Hematopoietic multipotent progenitor cell treated with erythropoietin and hydrocortisone succinate and interleukin-3 and kit ligand, for 8 days (in vitro differentiated cells): ENCODE results near the gene ZNF436.
"Not testable (repeated sequence)": the region's sequence is repeated elsewhere in the genome, so short reads cannot be mapped to it uniquely, and the experiment has no call there.

Experiments
- DNase-seq: peaks from one replicate; pipeline ENCODE4 v3.0.0-alpha.2; 2015

ZNF436 gene

DNA sequence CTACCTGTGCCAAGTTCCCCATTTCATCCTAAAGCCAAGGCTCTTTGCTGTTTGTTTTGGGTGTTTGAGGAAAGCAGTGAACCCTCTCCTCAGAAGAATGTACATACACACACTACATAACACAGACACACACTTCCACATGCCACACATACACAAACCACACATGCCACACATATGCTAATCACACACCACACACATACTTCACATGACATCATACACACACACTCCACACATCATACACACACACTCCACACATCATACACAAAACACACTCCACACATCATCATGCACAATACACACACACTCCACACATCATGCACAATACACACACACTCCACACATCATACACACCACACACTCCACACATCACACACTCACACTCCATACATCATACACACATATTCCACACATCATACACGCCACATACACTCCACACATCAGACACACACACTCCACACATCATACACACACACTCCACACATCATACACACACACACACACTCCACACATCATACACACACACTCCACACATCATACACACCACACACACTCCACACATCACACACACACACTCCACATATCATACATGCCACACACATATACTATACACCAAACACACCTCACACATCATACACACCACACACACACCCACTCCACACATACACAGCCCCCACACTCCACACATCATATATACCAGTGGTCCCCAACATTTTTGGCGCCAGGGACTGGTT, 22.7 kb upstream of the ZNF436 start:
- DNase-seq: no peak

DNA sequence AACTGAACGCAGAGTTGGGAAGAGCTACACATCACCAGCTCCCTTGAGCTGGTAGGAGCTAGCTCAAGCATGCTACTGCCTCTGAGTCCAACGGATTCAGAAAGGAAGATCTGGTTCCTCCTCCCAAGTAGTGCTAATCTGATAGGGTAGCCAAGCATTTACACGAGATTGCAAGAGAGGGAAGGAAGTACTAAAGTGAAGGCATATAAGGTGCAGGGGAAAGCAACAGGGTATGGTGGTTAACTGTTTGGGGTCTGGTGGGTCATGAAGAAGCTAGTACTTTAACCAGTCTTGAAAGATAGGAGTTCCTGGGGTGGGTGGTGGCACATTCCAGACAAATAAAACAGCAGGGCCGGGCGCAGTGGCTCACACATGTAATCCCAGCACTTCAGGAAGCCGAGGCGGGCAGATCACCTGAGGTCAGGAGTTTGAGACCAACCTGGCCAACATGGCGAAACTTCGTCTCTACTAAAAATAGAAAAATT, 20.2 kb upstream of the ZNF436 start:
- no peak for DNase-seq

DNA sequence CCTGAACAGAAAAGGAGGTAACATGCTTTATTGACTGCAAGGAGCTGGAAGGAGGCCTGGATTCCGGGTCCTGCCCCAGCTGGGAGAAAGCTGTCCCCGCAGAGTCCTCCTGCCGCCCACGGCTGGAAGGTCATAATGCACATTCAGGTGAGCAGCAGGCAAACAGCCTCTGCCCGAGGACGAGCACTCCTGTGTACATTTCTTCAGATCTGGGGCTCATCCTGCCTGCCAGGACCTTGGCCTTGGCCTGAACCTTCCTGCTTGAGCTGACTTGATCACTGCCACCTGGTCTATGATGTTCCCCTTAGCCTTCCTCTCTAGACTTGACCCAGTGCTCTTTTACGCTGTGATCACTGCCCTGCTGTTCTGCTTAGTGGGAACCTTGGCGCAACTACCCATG, 17.9 kb upstream of the ZNF436 start:
- DNase-seq: no peak

DNA sequence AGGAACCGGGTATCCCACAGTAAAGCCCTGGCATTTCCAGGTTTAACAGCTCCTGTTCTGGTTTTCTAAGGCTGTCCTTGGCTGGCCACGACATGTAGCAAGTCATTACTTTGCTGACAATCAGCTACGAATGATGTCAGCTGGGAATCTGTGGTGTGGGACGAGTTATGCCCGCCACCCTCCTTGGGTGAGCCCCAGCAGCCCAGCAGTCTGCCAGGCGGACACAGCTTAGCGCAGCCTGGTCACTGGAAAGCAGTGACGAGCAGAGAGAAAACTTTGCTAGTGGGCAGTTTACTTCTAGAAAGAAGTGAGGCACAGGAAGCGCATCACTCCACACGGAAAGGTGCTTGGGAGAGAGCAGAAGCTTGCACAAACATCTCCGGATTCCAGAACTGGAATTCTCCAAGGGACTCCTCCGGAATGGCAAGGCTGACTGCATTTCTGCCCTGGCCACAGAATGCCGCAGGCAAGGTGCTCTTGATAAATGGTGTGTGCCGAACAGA, 15.5 kb upstream of the ZNF436 start:
- no peak for DNase-seq

DNA sequence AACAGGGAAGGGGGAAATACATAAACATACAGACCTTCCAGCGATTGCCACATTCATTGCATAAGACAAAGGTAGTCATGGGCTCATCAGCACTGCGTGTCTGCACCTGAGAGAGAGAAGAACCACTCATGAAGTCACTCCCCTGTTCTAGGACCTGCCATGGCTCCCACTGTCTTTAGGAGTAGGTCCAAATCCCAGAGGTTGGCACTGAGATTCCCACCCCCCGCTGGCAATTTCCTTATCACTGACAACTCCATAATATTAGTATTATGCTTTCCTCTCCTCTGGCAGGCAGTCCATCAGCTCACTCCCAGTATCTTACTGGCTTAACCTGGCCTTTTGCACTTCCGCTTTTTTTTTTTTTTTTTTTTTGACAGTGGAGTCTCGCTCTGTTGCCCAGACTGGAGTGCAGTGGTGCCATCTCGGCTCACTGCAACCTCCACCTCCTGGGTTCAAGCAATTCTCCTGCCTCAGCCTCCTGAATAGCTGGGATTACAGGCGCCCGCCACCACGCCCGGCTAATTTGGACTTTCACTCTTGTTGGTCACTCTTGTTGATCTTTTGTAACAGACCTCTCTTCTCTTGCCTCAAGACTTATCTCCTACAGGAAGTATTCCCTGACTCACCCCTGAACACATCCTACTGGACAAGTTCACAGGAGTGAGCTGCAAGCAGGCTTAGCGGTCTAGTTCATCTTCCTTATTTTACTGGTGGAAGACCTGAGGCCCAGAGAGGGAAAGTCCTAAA, 14.8 kb upstream of the ZNF436 start:
- DNase-seq: no peak

DNA sequence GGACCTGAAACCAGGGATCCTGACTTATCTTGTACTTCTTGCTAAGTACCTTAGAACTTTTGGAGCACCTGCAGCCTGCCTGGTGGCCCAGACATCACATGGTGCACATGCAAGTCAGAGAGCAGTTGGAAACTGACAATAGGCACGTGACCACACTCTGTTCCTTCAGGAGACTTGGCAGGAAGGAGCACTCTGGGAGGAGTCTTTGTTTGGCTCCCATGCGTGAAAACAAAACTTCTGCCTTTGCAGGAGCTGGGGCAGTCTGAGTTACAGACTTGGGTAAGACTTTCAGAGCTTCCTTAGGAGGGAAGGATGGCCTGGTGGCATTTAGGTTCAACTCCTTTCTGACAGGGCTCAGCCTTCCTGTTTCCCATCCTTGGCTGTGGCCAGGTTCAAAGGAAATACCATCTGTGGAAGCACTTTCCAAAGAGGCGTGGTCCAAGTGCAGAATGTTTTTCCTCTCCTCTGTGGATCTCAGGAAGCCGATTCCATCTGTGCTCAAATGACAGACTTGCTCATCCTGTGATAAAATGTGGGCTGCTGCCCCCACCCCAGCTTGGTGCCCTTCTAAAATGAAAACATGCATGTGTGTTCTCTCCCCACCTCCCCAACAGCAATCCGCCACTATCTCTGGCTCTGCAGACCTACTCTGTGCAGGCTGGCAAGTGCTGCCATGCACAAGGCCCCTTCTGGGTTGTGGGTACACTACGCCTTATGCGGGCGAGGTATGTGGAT, 14.1 kb upstream of the ZNF436 start:
- no peak for DNase-seq

DNA sequence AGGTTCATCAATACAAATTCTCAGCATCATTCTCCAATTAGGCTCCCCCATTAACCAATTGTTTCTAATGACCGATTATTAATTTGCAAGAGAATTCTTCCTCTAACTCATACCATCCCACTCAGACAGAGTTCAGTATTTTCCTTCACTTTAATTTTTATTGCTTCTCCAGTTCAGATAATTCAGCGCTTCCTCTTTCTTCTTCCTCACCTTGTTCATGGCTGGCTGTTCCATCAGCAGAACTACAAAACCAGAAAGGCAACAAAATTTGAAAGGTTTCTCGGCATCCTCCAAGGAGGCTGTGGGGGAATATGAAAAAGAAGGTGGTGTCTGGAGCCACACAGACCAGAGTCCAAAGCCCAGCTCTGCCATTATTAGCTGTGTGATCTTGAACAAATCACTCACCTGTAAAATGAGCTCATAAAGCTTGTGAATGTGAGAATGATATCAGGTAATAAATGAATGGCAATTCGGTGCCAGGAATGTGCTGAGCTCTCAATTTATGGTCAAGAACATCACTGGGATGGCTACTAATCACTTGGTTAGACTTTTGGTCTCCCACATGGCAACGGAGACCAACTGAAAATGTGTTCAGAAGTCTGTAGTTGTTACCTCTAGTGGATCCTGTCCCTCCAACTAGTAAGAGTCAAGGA, 11.7 kb upstream of the ZNF436 start:
- no peak for DNase-seq

DNA sequence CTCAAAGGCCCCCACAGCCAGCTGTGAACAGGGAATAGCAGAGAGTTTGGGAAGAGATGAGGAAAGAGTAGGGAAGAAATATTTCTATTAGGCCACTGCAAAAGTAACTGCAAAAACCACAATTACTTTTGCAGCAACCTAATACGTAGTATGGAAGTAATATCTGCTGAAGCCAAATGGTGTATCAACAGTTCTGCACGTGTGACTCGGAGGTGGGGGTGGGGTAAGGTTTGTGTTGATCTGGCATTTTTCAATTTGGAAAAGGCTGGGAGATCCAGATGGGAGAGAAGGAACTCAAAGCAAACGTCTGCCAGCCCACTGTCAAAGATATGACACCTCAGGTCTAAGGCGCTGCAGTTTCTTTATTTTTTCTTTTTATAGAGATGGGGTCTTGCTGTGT, 11.1 kb upstream of the ZNF436 start:
- DNase-seq: no peak

DNA sequence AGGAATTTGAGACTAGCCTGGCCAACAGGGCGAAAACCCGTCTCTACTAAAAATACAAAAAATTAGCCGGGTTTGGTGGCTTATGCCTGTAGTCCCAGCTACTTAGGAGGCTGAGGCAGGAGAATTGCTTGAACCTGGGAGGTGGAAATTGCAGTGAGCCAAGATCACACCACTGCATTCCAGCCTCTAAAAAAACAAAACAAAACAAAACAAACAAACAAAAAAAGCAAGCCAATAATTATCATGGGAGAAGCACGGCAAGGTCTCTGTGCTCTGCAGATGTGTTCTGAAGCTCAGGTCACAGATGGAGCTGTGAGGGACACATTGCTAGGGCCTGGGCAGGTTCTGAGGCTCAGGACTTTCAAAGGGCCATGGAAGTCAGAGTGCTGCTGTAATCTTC, 10.6 kb upstream of the ZNF436 start:
- DNase-seq: not testable (repeated sequence)

DNA sequence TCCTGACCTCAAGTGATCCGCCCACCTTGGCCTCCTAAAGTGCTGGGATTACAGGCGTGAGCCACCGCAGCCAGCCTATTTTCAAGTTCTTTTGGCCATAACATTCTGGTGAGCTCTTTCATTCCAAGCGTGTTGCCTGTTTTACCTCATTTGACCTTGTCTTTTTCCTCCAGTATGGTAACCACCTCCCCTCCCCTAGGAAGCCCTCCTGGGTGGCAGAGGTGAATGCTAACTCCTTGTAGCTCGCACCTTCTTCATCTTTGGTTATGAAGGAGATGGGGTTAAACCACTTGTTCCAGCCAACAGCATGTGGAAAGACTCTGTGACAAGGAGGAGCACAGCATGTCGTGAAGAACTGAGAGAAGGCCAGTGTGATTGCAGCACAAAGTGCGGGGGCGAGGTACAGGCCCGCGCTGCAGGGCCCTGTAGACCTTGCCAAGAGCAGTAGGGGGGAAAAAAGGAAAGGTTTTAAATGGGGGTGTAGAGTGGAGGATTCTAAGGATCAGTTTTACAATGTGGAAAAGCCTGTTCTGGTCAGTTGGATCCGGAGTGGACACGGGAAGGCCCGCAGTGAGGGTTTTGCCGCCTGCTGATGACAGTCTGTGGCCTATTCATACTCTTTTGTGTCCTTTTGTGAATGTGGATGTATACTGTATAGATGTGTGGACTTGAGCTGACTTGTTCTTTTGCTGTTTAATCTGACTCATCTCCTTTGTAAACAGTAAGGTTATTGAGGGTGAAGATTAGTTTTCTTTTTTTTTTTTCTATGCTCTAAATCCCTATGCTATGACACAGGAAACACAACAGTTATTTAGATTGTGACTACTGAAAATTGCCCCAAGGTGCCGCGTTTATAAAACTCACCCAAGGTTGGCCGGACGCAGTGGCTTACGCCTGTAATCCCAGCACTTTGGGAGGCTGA, 7.5 kb upstream of the ZNF436 start:
- no peak for DNase-seq

DNA sequence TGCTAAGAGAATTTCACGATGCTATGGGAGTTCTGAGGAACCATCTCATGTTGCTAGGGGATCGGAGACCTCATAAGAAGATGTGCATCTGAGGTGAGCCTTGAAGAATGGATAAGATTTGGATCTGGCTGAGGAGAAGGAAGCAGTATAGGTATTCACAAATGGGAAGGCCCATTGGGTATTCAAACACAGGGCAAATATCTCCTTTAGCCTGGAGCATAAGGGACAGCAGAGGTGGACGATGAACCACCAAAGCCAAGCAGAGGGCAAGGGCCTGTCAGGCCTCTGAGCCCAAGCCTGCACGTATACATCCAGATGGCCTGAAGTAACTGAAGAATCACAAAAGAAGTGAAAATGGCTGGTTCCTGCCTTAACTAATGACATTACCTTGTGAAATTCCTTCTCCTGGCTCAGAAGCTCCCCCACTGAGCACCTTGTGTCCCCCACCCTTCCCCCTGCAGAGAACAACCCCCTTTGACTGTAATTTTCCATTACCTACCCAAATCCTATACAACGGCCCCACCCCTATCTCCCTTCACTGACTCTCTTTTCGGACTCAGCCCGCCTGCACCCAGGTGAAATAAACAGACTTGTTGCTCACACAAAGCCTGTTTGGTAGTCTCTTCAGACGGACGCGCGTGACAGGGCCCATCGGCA, 4.6 kb upstream of the ZNF436 start:
- not testable (repeated sequence) for DNase-seq

DNA sequence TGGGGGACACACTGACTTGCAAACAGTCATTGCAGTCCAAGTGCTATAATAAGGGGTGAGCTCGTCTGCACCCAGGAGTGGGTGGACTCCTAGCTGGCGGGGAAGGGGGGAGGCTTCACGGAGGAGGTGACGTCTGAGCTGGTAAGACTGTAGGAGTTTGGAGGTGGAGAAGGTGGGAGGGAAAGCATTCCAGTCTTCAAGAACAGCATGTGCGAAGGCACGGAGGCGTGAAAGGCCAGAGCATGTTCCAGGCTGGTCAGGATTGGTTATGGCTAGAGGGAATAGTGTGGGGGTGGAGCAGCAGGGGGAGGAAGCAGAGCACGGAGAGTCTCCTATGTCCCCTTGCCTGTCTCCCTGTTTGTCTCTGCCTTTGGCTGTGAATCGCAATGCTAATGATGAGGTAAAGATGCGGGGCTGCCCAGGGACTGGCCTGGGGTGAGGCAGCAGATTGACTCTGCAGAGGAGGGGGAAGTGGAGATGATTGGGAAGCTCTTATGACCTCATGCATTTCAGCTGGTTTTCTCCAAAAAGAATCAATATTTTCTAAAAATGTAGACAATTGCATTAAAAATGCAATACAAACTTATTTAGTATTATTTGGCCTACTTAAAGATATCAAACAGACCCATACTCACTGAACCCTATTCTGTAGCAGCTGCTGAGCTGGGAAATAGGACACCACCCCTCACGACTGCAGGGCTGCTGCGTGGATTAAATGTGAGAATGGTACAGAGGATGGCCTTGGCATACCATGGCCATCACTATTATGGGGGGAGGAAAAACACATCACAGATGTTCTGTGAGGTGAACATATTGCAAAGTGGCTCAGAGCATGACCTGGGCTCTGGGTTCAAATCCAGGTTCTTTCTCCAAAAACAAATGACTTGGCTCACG, 2.6 kb upstream of the ZNF436 start:
- no peak for DNase-seq

DNA sequence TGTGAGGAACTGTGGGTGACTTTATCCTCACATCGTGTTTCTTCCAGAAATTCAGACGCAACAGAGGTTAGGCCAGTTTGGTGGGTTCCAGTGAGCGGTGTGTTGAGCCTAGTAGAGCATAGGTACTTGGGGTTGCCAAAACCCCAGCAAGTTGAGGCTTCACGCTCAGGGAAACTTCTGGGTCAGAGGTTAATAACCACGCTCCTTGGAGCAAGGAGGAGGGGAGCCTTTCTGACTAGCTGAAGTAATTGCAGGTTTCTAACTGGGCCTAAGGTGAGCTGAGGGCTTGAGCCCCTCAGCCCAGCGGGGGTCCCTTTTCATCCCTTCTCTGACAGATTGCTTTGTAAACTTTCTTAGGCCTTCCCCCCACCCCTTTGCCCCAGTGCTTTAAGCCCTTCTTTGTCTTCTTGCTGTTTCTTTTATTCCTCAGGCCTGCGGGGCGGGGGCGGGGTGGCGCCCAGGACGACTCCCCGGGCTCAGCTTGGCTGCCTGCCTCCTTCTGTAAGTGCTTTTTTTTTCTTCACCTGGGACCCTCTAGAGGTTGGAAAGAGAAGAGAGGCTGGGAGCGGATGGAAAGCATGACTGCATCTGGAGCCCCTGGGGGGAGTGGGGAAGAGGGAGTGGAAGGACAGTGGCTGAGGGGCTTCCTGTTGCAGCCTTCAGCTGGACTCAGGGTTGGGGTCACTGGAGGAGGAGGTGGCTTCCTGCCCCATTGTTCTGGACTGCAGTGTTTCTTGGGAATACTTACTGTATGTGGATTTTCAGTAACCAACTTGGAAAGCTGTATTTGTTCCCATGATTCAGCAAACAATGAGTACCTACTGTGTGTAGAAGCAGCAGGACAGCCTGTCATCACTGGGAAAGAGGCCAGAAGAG, 1.3 kb upstream of the ZNF436 start:
- DNase-seq: peak; percentile 40

DNA sequence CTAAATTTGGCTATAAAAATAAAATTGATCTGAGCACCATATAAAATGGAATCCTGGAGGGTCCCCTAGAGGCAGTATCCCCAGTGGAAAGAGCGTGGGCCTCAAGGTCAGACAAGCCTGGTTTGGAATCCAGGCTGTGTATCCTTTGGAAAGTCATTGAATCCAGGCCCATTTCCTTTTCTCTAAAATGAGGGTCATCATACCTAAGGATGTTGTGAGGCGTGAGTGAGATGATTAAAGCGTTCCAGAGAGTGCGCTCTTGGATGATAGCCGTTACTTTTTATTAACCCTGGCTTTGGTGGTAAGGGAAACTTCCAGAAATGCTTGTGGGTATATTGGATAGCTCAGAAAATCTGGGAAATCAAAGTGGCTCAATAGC, 683 bp upstream of the ZNF436 start:
- no peak for DNase-seq

DNA sequence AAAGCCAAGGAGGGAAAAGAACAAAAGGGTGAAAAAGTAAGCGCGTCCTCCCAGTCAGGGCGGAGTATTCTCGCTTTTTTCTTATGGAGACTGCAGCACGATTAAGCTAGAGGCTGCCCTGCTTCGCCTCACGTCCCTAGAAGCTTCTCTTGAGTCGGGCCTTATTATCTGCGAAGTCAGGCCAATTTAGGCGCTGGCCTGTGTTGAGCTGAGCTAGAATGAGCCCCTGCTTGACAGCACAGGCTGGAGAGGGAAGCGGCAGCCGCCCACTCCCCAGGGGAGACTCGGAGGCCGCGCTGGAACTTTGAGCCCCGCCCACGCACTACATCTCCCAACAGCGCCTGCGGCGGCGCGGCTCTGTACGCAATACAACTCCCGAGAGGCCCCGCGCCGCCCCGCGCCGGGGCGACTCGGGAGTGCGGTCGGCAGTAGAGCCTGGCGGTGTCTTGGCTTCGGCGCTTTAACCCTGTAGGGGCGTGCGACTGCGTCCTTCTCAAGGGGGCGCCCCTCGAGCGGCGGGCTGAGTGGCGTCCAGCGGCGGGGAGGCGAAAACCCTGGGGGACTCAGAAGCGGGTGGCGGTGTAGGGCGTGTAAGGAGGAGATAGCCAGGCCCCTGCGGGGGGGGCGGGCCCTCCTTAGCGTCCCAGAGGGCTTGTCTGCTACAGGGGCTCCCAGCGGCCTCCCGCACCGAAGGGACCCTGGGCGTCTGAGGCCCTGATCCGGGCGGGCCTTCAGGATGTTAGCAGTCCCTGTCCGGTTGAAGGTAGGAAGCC, 888 bp downstream of the ZNF436 start:
- peak; percentile 91 for DNase-seq

DNA sequence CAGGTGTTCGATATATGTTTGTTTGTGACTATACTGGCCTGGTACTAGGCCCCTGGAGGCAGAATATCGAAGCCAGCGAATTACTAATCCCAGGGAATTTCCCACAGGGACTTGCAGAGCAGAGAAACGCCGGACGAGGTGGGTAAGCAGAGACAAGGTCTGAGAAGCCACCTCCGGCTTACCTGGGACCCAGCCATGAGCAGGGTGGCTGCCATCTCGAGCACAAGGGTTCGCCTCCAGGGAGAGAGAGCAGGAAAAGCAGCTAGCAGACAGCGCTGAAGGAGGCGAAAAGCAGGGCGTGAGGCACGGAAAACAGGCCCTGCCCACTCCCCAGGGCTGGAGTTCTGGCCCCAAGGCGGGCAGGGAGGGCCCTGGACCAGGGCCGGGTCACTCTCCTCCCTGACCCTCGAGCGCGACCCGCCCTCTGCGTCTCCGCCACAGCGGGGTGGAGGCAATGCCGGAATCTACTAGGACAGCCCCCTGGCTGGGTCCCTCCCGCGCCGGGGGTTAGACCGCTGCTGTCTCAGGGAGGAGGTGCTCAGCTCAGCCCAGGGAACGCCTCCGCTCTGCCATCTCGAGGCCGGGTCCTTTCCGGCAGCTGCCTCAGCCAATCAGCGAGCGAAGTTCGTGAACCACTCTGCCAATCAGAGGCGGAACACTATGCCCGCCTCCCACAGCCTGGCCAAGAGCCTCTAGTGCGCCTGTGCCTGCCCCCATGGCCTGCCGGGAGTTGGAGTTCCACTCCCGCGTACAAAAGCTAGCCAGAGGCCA, 1.7 kb downstream of the ZNF436 start:
- peak; percentile 99 for DNase-seq

DNA sequence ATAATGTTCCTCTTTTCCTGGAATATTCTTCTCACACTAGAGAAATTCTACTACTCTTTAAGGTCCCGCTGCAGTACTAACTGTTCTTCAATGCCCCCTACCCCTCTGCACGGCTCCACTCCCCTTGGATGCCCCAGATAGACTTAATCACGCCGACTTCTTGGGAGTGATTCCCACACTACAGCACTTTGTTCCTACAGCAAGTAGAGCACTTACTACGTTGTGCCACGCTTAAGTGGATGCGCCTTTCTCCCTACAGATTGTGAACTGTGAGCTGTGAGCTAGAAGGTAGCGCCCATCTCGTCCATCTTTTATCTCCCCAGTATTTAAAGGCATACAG, 2.2 kb downstream of the ZNF436 start:
- DNase-seq: peak; percentile 31

DNA sequence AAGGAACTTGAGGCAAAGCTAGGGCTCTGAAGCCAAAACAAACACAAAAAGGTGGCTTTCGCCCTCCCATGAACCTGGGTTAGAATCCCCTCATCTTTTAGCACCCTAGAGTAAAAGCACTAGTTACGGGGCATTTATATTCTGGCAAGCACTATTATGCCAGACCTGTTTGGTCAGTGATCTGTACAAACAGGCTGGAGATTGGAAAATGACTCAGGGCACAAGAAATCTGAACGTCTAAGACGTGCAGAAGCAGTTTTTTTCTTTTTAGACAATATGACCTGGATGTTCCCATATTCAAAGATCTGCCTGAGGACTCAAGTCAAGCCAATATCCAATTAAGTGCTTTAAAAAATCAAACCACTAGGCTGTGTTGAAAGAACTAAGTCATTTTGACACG, 3.0 kb downstream of the ZNF436 start:
- DNase-seq: no peak
